AG04449 (cell line): ENCODE measurements around the gene COLGALT1.
A peak's percentile ranks its signal among the peaks of the same experiment; 100 is the strongest.

Experiments
- CTCF ChIA-PET: fragments of 350-600 bp; formaldehyde crosslinking; extraction: SDS; loops from one replicate; lab custom pipeline; 2021; ENCODE audit warnings: antibody characterized with exemption; lab: Yijun Ruan, JAX
- POLR2A ChIA-PET: fragments of 400-600, 350-600 bp; formaldehyde crosslinking; extraction: SDS; loops from one replicate; lab custom pipeline; 2020; ENCODE audit warnings: antibody characterized with exemption, inconsistent platforms; lab: Yijun Ruan, JAX
- DNase-seq: peaks from one replicate; pipeline ENCODE4 v3.0.0-alpha.2; 2010; ENCODE audit warnings: low read depth, low spot score
- H3K4me3 ChIP-seq: 2 replicates; pipeline ENCODE4 v1.5.1; 2011; ENCODE audit warnings: low read depth, mild to moderate bottlenecking, control low read depth, low read length
- CTCF ChIP-seq: IDR thresholded peaks from one replicate; pipeline ENCODE4 v1.5.1; 2011; ENCODE audit warnings: mild to moderate bottlenecking, moderate library complexity, low read length, control low read depth, inconsistent platforms; ENCODE audit not compliant: insufficient read depth; ENCODE audit errors: missing control alignments

Gene COLGALT1

DNA sequence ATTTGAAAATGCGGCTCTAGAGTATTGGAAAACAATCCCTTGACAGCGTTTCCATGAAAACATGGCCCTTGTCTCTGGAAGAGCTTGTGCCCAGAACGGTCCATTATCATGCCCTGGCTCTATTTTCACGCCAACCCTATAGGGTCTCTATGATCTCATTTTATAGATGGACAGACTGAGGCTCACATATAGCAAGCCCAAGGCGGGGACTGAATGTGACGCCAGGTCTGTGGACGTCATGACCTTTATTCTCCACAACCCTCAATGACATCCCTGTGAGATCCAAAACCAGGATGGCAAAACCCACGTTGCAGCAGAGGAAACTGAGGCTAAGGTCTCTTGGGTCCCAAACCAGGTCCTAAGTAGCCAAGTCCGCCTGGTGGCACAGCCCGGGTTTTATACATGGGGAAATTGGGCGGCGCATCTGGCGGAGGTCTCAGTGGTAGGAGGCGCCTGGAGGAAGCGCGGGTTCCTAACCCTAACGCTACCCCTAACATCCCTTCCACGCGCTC, 425 bp upstream of the COLGALT1 start:
- peak overlapping the region; percentile 87 for H3K4me3 ChIP-seq
- no peak for TF ChIP-seq CTCF
- no peak for DNase-seq
- ChIA-PET POLR2A (no interaction called here), CTCF (interaction anchor here (4.5 kb wide), 1 partner anchor 18 kb away, joined by 30 read pairs; no protein-coding TSS in a partner anchor)

DNA sequence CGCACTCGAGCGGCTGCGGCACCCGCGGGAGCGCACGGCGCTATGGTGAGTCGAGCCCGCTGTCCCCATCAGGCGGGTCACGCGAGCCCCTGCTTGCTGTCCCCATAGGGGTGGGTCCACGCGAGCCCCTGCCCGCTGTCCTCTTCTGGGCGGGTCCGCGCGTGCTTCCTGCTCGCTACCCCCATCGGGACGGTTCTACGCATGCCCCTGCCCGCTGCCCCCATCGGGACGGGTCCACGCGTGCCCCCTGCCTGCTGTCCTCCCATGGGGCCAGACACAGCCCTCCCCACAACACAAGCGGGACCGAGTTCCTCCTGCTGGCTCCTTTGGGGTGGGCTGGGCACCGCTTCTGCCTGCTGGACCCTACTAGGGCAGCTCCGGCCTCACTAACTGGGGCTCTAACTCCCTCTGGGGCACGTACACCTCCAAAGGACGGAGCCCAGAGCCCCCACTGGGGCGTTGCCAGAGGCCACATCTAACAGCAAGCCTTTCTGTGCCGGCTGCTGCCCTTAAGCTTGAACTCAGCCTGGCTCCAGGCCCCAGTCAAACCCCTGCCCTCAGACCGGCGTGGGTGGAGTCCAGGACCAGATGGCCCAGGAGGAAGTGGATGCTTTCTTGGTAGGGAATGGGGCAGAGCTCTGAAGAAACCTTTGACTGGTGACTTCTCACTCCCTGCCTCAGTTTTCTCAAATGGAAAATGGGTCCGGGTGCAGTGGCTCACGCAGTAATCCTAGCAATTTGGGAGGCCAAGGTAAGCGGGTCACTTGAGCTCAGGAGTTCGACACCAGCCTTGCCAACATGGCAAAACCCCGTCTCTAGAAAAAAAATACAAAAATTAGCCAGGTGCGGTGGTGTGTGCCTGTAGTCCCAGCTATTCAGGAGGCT, 722 bp downstream of the COLGALT1 start:
- ChIA-PET CTCF (interaction anchor here (1.5 to 2.1 kb wide), 3 partner anchors 15 to 20 kb away, joined by 7 to 8 read pairs (median 8); no protein-coding TSS in a partner anchor), POLR2A (no interaction called here)
- H3K4me3 ChIP-seq, result peak overlapping the region; percentile 87
- no peak for DNase-seq
- TF ChIP-seq CTCF, result no peak

DNA sequence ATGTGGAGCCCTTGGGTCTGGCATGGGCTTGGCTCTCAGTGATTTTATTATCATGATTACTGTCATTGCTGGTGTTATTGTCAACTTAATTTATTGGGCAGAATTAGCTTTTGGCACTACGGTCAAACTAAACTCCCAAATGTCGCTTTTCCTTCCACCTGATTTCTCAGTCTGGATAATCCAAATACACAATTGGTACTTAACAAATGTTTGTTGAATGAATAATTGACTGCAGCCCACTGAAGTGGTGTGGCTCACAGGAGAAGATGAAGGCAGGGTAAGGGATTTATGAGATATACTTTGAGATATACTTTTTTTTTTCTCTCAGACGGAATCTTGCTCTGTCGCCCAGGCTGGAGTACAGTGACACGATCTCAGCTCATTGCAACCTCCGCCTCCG, 1.5 kb downstream of the COLGALT1 start:
- no peak for TF ChIP-seq CTCF
- POLR2A ChIA-PET, result no interaction called here
- DNase-seq, result no peak
- H3K4me3 ChIP-seq, result peak overlapping the region; percentile 87
- CTCF ChIA-PET, result interaction anchor here (0.9 to 2.1 kb wide), 4 partner anchors 12 to 19 kb away, joined by 3 to 8 read pairs (median 8); no protein-coding TSS in a partner anchor

DNA sequence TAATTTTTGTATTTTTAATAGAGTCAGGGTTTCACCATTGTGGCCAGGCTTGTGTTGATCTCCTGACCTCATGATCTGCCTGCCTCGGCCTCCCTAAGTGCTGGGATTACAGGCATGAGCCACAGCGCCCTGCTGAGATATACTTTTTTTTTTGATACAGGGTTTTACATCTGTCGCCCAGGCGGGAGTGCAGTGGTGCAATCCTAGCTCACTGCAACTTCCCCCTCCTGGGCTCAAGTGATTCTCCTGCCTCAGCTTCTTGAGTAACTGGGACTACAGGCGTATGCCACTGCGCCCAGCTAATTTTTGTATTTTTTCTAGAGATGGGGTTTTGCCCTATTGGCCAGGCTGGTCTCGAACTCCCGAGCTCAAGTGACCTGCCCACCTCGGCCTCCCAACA, 2.0 kb downstream of the COLGALT1 start:
- no peak for TF ChIP-seq CTCF
- CTCF ChIA-PET, result interaction anchor here (0.9 to 2.1 kb wide), 4 partner anchors 13 to 18 kb away, joined by 3 to 8 read pairs (median 8); no protein-coding TSS in a partner anchor
- POLR2A ChIA-PET, result no interaction called here
- DNase-seq, result no peak
- H3K4me3 ChIP-seq, result no peak overlapping the region

GRCh38 chr19:17560205-17560595, 4.8 kb downstream of the COLGALT1 start:
- TF ChIP-seq CTCF, result no peak

DNA sequence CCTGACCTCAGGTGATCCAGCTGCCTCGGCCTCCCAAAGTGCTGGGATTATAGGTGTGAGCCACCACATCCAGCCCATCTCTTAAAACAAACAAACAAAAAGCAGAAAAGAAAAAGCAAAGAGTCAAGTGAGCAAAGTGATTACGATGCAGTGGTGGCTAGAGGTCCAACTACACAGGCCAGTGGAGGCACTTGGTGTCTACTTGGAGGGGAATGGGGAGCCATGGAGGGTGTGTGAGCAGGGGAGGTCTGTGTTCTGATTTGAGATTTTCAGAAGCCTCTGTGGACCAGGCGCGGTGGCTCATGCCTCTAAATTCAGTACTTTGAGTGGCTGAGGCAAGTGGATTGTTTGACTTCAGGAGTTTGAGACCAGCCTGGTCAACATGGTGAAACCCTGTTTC, 6.6 kb downstream of the COLGALT1 start:
- TF ChIP-seq CTCF, result no peak
- ChIA-PET CTCF (interaction anchor here (1.0 to 3.2 kb wide), 2 partner anchors 12 to 222 kb away, joined by 3 to 37 read pairs; no protein-coding TSS in a partner anchor), POLR2A (no interaction called here)
- no peak overlapping the region for H3K4me3 ChIP-seq
- no peak for DNase-seq

More at GRCh38 chr19:17560205-17560595, 4.8 kb downstream of the COLGALT1 start:
- ChIA-PET POLR2A (no interaction called here), CTCF (interaction anchor here (1.0 to 3.1 kb wide), 4 partner anchors 11 to 46 kb away, joined by 3 to 30 read pairs (median 4); no protein-coding TSS in a partner anchor)
- no peak overlapping the region for H3K4me3 ChIP-seq
- no peak for DNase-seq
